Panc1 (cell line): Measurements from ENCODE around the gene SLC7A11.

Experiments used
- POLR2AphosphoS5 ChIP-seq: IDR thresholded peaks from 2 replicates; pipeline ENCODE4 v1.6.1; 2012; ENCODE audit warnings: mild to moderate bottlenecking, low read depth, low read length, moderate library complexity
- REST ChIP-seq, 2 experiments: IDR thresholded peaks; 2 replicates each; pipeline ENCODE4 v1.6.1; 2011 to 2012; ENCODE audit warnings: low read depth in 2 of 2, control low read depth in 1 of 2, low read length in 1 of 2, mild to moderate bottlenecking in 1 of 2, moderate library complexity in 1 of 2; ENCODE audit not compliant: insufficient read depth in 1 of 2
- SIN3A ChIP-seq: IDR thresholded peaks from 2 replicates; pipeline ENCODE4 v1.6.1; 2012; ENCODE audit warnings: low read depth, mild to moderate bottlenecking, low read length, moderate library complexity, borderline replicate concordance; ENCODE audit not compliant: insufficient read depth
- TCF7L2 ChIP-seq: IDR thresholded peaks from 2 replicates; pipeline ENCODE4 v1.6.1; 2011; ENCODE audit warnings: mild to moderate bottlenecking, low read depth, low read length, inconsistent platforms
- TF ChIP-seq, protein P1 (sequence below): fragments of 450-650 bp; IDR thresholded peaks from 2 replicates; pipeline ENCODE4 v1.5.1; 2017; ENCODE audit warnings: mild to moderate bottlenecking

DNA sequence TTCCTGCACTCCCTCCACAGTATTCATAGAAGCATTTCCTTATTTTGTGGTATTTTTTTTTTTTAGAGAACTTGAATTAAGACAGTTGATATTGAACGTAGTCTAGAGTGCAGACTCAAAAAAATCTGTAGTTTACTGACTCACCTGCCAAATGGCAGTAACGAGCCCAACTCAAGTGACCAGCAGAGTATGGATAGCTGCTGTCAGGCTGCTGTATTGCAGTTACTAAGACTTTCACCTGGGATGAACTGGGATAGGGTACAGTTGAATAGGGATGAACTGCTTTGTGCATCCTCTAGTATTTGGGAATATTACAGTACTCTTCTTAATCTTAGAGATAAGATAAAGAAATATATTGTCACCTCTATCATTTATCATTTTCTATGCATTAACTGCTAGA, 7.0 kb upstream of the SLC7A11 start:
- TF ChIP-seq POLR2AphosphoS5 (no peak), REST (IDR thresholded peaks at IDR 0.05; ENCODE audit: insufficient read depth in 1 of 2, low read depth in 2 of 2, low read length in 1 of 2) (no peak), TCF7L2 (no peak), SIN3A (no peak)
- TF ChIP-seq, protein P1, sequence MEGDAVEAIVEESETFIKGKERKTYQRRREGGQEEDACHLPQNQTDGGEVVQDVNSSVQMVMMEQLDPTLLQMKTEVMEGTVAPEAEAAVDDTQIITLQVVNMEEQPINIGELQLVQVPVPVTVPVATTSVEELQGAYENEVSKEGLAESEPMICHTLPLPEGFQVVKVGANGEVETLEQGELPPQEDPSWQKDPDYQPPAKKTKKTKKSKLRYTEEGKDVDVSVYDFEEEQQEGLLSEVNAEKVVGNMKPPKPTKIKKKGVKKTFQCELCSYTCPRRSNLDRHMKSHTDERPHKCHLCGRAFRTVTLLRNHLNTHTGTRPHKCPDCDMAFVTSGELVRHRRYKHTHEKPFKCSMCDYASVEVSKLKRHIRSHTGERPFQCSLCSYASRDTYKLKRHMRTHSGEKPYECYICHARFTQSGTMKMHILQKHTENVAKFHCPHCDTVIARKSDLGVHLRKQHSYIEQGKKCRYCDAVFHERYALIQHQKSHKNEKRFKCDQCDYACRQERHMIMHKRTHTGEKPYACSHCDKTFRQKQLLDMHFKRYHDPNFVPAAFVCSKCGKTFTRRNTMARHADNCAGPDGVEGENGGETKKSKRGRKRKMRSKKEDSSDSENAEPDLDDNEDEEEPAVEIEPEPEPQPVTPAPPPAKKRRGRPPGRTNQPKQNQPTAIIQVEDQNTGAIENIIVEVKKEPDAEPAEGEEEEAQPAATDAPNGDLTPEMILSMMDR = no peak
